Embryonic facial prominence (tissue), 1 donor: ENCODE results near the gene HMGA1.

Experiments used
- DNase-seq: peaks from one replicate; pipeline ENCODE4 v3.0.0-alpha.2; 2016; ENCODE audit errors: extremely low spot score

HMGA1 gene

GRCh38 chr6:34292954-34293353 is 56.3 kb downstream of the HMGA1 start:
- DNase-seq = no peak

- no peak for DNase-seq
Measured at GRCh38 chr6:34295721-34296120, 59.0 kb downstream of the HMGA1 start.
